HG02870 (cell line): ENCODE data around the gene ADAMTS8.

Source experiments
- ATAC-seq: cut with Tn5 transposase; IDR thresholded peaks from one replicate; pipeline ENCODE4 v1.9.1; 2021; ENCODE audit warnings: mild to moderate bottlenecking, moderate library complexity; ENCODE audit not compliant: unreplicated experiment

ADAMTS8 gene

DNA sequence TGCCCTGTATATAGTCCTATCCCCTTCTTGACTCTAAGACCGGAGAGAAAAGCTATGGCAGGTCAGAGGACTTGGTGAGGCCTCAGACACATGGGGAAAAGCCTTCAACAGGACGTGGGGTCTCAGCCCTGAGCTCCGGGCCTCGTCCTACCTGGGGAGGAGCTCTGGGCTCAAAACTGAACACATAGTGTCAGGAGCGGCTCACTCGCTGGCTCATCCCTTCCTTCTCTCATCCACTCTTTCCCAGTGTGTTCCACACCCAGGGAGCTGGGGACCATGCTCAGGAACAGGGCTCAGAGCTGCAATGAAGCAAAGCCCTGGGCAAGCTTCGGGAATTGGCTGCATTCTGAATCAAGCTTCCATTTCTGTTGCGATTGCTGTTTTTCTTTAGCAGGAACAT is 34.5 kb upstream of the ADAMTS8 start:
- ATAC-seq, result no peak

GRCh38 chr11:130462101-130462885 is 33.9 kb upstream of the ADAMTS8 start:
- no peak for ATAC-seq

DNA sequence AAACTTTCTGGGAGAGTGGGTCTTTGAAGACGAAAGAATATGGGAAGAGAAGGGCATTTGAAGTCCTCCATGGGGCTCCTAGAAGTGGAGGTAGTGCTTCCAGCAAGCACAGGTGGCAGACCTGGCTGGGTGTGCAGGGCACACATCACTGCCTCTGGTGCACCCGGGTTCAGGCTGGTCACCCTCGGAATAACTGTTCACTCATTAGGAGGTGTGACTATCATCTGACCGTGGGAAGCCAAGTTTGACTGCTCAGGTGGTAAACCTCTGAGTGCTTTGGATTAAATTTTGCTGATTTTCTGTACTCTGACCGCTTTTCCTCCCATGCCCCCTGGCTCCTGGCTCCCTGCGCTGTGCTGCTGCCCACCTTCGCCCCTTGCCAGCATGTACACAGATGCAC is 31.1 kb upstream of the ADAMTS8 start:
- ATAC-seq, result no peak

DNA sequence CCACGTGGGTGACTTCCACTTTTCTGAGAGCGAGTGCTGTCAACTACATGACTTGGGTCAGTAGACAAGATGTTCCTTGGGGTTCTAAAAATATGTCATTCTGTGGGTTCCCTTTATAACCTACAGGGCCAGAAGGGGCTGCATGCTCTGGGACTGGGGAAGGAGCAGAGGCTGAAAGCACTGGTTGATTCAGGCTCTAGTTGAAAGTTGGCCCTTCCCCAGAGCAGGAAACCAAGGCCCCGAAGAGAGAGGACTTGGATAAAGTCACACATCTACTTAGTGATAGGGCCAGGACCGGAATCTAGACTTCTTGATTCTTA is 30.0 kb upstream of the ADAMTS8 start:
- no peak for ATAC-seq

- ATAC-seq, result no peak
Measured at GRCh38 chr11:130457623-130458409, 29.4 kb upstream of the ADAMTS8 start.

DNA sequence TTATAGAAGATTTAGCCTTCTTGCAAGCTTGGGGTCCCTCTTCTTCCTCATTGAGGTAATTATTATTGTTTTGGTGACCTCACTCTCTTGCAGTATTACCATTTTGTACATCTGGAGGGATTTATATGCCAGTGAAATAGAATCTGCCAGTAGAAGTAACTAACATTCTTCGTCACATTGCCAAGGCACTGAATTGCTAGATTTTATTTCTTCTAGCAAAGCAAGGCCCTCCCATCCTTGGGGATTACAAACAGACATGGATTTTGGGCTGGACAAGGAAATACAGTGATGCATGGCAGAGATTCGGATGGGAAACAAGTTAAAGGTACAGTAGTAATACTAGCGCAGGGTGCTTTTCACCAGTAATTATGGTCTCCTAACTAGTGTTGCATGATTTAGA is 27.9 kb upstream of the ADAMTS8 start:
- ATAC-seq, result no peak

- no peak for ATAC-seq
Measured at GRCh38 chr11:130455483-130456127, 27.2 kb upstream of the ADAMTS8 start.

- no peak for ATAC-seq
Measured at GRCh38 chr11:130454491-130455252, 26.3 kb upstream of the ADAMTS8 start.

- ATAC-seq, result no peak
Measured at GRCh38 chr11:130452940-130453339, 24.5 kb upstream of the ADAMTS8 start.

DNA sequence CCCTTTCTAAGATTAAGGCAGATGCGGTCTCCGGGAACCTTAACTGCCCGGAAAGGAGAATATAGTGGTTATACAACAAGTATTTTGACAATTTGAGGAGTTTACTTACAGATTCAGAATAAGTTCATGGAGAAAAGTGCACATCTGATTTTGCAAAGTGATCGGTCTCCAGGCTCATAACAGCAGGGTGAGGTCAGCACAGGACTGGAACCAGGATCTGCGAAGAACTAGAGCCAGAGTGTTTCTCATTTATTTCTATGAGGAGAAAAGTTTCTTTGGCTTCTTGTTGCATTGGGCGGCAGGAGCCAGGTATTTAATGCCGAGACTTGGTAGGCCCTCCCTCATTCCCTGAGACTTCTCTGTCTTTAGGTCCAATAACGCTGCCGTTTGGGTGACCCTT is 23.8 kb upstream of the ADAMTS8 start:
- no peak for ATAC-seq

GRCh38 chr11:130451231-130452019 is 23.0 kb upstream of the ADAMTS8 start:
- no peak for ATAC-seq

- ATAC-seq, result no peak
Measured at GRCh38 chr11:130449996-130450769, 21.8 kb upstream of the ADAMTS8 start.

- ATAC-seq, result no peak
Measured at GRCh38 chr11:130449310-130449990, 21.0 kb upstream of the ADAMTS8 start.

DNA sequence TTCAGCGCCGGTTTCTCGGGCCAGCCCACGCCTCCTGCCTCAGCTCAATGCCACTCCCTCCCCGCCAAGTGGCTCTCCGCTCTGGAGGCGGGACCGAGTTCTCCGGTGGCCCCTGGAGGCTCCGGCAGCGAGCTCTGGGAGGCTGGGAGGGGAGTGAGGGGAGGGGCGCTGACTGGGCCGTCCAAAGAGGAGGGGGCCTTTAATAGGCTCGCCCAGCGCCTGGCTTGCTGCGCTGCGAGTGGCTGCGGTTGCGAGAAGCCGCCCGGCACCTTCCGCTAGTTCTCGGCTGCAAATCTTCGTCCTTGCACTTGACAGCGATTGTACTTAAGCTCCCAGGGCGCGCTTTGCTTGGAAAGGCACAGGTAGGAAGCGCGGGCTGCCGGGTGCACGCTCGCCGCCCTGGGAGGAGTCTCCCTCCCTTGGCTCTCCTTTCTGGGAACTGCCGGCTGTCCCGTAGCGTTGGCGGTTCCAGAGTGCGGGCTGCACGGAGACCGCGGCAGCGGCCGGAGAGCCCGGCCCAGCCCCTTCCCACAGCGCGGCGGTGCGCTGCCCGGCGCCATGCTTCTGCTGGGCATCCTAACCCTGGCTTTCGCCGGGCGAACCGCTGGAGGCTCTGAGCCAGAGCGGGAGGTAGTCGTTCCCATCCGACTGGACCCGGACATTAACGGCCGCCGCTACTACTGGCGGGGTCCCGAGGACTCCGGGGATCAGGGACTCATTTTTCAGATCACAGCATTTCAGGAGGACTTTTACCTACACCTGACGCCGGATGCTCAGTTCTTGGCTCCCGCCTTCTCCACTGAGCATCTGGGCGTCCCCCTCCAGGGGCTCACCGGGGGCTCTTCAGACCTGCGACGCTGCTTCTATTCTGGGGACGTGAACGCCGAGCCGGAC is 20.3 kb upstream of the ADAMTS8 start, which contains the start of gene ADAMTS15:
TSS of gene ADAMTS15 (plus strand) at position 230 of the 894 bp plus-strand sequence. CDS start at position 559, 329 bp downstream.
- ATAC-seq, result no peak

- ATAC-seq, result no peak
Measured at GRCh38 chr11:130448039-130448415, 19.6 kb upstream of the ADAMTS8 start.

- no peak for ATAC-seq
Measured at GRCh38 chr11:130445788-130446187, 17.4 kb upstream of the ADAMTS8 start.

GRCh38 chr11:130442737-130443136 is 14.3 kb upstream of the ADAMTS8 start:
- ATAC-seq, result no peak

- no peak for ATAC-seq
Measured at GRCh38 chr11:130441719-130442118, 13.3 kb upstream of the ADAMTS8 start.
